MCF 10A (cell line): ENCODE results near the gene HTRA2. TPM values are rescaled to one million over a fixed set of nuclear protein-coding genes. Genes with fewer than 3 reads are reported as not detected.

Source experiments
- BruUV-seq: library from RNA; stranded (reverse); fragments of 400-500 nt; replicated peaks from 2 replicates; lab custom pipeline; 2021; lab: Mats Ljungman, UMichigan
- CTCF ChIA-PET: fragments of 300-600 bp; sonication (Branson Sonifier 250); formaldehyde crosslinking; extraction: SDS; loops from one replicate; lab custom pipeline; 2021; ENCODE audit warnings: antibody characterized with exemption, inconsistent platforms; lab: Yijun Ruan, JAX
- POLR2A ChIA-PET: fragments of 300-600, 350-650 bp; sonication (Branson Sonifier 250); formaldehyde crosslinking; extraction: SDS; loops from one replicate; lab custom pipeline; 2020; ENCODE audit warnings: antibody characterized with exemption, inconsistent platforms; lab: Yijun Ruan, JAX
- DNase-seq: peaks from one replicate; pipeline ENCODE4 v3.0.0-alpha.2; 2018; ENCODE audit not compliant: unreplicated experiment
- H3K27ac Mint-ChIP-seq: one replicate; pipeline ENCODE4 v1.8.0; 2022; ENCODE audit warnings: mild to moderate bottlenecking, low read depth, mixed read lengths; ENCODE audit not compliant: unreplicated experiment
- H3K27me3 Mint-ChIP-seq: one replicate; pipeline ENCODE4 v1.8.0; 2022; ENCODE audit warnings: mixed read lengths; ENCODE audit not compliant: insufficient read depth, unreplicated experiment
- H3K36me3 Mint-ChIP-seq: one replicate; pipeline ENCODE4 v1.8.0; 2022; ENCODE audit warnings: mild to moderate bottlenecking, moderate library complexity, mixed read lengths; ENCODE audit not compliant: insufficient read depth, unreplicated experiment
- H3K4me1 Mint-ChIP-seq: one replicate; pipeline ENCODE4 v1.8.0; 2022; ENCODE audit warnings: mixed read lengths; ENCODE audit not compliant: insufficient read depth, unreplicated experiment
- H3K4me3 Mint-ChIP-seq: one replicate; pipeline ENCODE4 v1.8.0; 2022; ENCODE audit warnings: mild to moderate bottlenecking, moderate library complexity, mixed read lengths; ENCODE audit not compliant: unreplicated experiment
- H3K9me3 Mint-ChIP-seq: one replicate; pipeline ENCODE4 v1.8.0; 2022; ENCODE audit warnings: mixed read lengths; ENCODE audit not compliant: unreplicated experiment
- intact Hi-C: fragments of 100-400 bp; cut with micrococcal nuclease; formaldehyde crosslinking; loops from 2 replicates; pipeline ENCODE4 v1.14.1; 2022
- total RNA-seq: library from RNA; stranded (reverse); gene quantifications from 2 replicates; pipeline ENCODE4 v1.2.3, GENCODE V29; 2022
- TF ChIP-seq, protein P1 (sequence below): fragments of 200-600 bp; IDR thresholded peaks from one replicate; pipeline ENCODE4 v1.8.0; 2022; ENCODE audit warnings: antibody characterized with exemption, mild to moderate bottlenecking; ENCODE audit not compliant: unreplicated experiment

Gene HTRA2
- total RNA-seq, 1 experiment from 2014 or later = 27.6 TPM

DNA sequence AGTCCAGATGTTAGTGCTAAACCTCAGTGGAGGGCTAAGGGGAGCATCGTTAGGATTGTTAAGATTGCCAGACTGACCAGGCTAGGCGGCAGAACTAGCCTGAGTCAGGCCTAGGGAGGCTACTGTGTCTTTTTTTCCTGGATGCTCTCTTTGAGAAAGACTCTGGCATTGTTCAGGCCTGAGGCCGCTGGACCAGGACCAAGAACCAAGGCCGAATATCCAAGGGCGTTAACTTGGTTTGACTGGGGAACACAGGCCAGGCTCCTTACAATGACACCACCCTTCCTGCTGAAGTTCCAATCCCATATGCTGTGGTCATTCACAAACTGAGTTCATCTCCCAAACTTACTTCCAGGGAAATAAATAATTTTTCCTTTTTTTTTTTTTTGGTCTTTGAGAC lies 10.6 kb downstream of the HTRA2 start:
- Mint-ChIP-seq H3K9me3 (no peaks in the 10 kb centered on the region), H3K27me3 (no peaks in the 10 kb centered on the region), H3K4me1 (peaks cover 6% of the 10 kb centered on the region), H3K36me3 (no peaks in the 10 kb centered on the region), H3K27ac (no peak overlapping the region), H3K4me3 (no peak overlapping the region)
- intact Hi-C loops = no loop called here
- POLR2A ChIA-PET = interaction anchor here (0.5 kb wide), 1 partner anchor 136 kb away, joined by 3 read pairs; no protein-coding TSS in a partner anchor
- TF ChIP-seq, protein P1, sequence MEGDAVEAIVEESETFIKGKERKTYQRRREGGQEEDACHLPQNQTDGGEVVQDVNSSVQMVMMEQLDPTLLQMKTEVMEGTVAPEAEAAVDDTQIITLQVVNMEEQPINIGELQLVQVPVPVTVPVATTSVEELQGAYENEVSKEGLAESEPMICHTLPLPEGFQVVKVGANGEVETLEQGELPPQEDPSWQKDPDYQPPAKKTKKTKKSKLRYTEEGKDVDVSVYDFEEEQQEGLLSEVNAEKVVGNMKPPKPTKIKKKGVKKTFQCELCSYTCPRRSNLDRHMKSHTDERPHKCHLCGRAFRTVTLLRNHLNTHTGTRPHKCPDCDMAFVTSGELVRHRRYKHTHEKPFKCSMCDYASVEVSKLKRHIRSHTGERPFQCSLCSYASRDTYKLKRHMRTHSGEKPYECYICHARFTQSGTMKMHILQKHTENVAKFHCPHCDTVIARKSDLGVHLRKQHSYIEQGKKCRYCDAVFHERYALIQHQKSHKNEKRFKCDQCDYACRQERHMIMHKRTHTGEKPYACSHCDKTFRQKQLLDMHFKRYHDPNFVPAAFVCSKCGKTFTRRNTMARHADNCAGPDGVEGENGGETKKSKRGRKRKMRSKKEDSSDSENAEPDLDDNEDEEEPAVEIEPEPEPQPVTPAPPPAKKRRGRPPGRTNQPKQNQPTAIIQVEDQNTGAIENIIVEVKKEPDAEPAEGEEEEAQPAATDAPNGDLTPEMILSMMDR = no peak
- BruUV-seq = no TSS peak
- CTCF ChIA-PET = no interaction called here
- no peak for DNase-seq

DNA sequence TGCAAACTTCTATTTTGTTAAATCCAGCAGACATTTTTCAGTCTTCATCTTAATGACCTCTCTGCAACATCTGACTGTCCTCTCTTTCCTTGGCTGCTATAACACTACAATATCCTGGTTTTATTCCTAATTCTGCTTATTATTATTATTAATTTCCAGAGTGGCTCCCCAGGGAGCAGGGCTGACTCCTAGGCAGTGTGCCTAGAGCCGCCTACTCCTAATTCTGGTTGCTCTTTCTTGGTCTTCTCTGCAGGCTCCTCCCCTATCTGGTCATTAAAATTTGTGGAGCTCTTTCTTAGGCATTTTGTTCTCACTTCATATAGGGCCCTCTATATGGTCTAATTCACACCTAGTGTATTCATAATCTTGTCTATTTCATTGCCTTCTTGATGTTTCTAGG lies 13.2 kb downstream of the HTRA2 start:
- intact Hi-C loops = no loop called here
- Mint-ChIP-seq H3K27ac (no peak overlapping the region), H3K9me3 (no peaks in the 10 kb centered on the region), H3K27me3 (no peaks in the 10 kb centered on the region), H3K4me3 (no peak overlapping the region), H3K36me3 (no peaks in the 10 kb centered on the region), H3K4me1 (no peaks in the 10 kb centered on the region)
- no peak for DNase-seq
- no TSS peak for BruUV-seq
- POLR2A ChIA-PET = no interaction called here
- CTCF ChIA-PET = interaction anchor here (0.6 to 1.1 kb wide), 5 partner anchors 11 to 918 kb away, joined by 3 to 5 read pairs (median 3); no protein-coding TSS in a partner anchor
- TF ChIP-seq, protein P1 = no peak

DNA sequence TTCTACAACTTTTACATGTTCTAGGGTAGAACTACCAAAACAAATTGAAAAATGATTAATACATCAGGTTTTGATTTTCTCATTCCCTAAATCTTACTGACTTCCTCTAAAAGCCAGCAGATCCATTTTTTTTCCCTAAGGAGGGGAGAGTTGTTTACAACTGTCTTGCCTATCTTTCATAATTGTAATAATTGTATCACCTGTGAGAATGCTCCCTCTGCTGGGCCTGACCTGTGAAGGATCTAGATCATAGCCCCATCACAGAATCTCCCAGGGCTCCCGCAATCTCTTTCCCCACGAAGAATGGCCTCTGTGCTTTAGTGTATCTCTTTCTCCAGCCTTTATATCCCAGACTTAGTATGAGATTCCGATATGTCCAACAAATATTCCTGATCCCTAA lies 14.9 kb downstream of the HTRA2 start:
- TF ChIP-seq, protein P1 = no peak
- intact Hi-C loops = loop anchor here (5.0 kb wide), 1 partner anchor 43 kb away; no protein-coding TSS in a partner anchor
- DNase-seq = no peak
- ChIA-PET CTCF (interaction anchor here (0.7 to 3.6 kb wide), 9 partner anchors 12 to 78 kb away, joined by 3 to 23 read pairs (median 3); no protein-coding TSS in a partner anchor), POLR2A (interaction anchor here (0.7 to 2.2 kb wide), 3 partner anchors 15 to 88 kb away, joined by 3 to 5 read pairs (median 3); partner anchors contain the start of genes AUP1, HTRA2 and WBP1)
- Mint-ChIP-seq H3K4me1 (peaks cover 3% of the 10 kb centered on the region), H3K27me3 (no peaks in the 10 kb centered on the region), H3K4me3 (no peak overlapping the region), H3K27ac (no peak overlapping the region), H3K9me3 (no peaks in the 10 kb centered on the region), H3K36me3 (no peaks in the 10 kb centered on the region)
- BruUV-seq = no TSS peak

DNA sequence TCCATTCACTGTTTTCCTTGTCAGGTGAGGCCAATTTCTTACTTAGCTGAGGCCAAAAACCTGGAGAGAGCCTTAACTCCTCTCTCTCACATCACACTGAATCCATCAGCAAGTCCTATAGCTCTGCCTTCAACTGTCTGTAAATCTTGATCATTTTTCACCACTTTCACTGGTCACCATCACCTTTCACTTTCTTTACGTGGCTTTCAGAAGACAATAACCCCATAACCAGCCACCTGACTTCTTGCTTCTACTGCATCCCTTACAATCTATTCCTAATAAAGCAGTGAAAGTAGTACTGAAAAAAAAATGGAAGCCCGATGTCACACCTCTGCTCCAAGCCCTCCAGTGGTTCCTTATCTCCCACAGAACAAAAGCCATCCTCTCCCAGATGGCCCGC lies 16.3 kb downstream of the HTRA2 start:
- Mint-ChIP-seq H3K4me3 (no peak overlapping the region), H3K9me3 (no peaks in the 10 kb centered on the region), H3K27ac (no peak overlapping the region), H3K4me1 (peaks cover 11% of the 10 kb centered on the region), H3K27me3 (no peaks in the 10 kb centered on the region), H3K36me3 (no peaks in the 10 kb centered on the region)
- no peak for DNase-seq
- ChIA-PET POLR2A (interaction anchor here (0.9 kb wide), 1 partner anchor 17 kb away, joined by 3 read pairs; no protein-coding TSS in a partner anchor), CTCF (interaction anchor here (0.6 to 3.6 kb wide), 6 partner anchors 11 to 63 kb away, joined by 3 to 23 read pairs (median 4); no protein-coding TSS in a partner anchor)
- TF ChIP-seq, protein P1 = no peak
- intact Hi-C loops = loop anchor here (5.0 kb wide), 1 partner anchor 41 kb away; no protein-coding TSS in a partner anchor
- BruUV-seq = no TSS peak
